Measurements from ENCODE around the gene MAP4. TPM values are rescaled to one million over a fixed set of nuclear protein-coding genes. Genes with fewer than 3 reads are reported as not detected.

Gene MAP4
- polyA plus RNA-seq, 3 donors: 6.2 to 24.1 (median 18.4) TPM

DNA sequence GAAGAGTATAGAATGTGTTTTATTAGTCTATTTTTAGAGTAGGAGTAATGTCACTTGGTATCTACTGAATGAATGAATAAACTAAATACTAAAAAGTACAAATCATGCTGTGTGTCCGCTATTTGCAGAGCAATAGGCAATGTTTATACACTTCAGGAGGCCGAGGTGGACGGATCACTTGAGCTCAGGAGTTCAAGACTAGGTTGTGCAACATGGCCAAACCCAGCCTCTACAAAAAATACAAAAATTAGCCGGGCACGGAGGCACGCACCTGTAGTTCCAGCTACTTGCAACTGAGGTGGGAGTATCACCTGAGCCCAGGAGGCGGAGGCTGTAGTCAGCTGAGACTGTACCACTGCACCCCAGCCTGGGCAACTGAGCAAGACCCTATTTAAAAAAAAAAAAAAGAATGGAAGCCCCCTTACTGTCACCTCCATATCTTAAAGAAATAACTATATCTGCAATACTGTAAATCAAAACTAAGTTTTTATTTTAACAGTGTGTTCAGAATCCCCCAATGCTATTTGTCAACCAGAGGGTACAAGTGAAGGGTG is 114.9 kb downstream of the MAP4 start:
- intact Hi-C loops (cut with micrococcal nuclease): no loop called here
- Mint-ChIP-seq H3K4me3 (no peak overlapping the region), H3K9me3 (peaks cover 0 to 2% (median 0%) of the 10 kb centered on the region in 7 donors), H3K4me1 (no peaks in the 10 kb centered on the region), H3K27ac (no peak overlapping the region), H3K36me3 (peaks cover 28 to 56% of the 10 kb centered on the region in 2 donors), H3K27me3 (ENCODE audit: low read depth in 3 of 3) (no peaks in the 10 kb centered on the region)
- H3K4me1 ChIP-seq (ENCODE audit: control insufficient read depth in 1 of 2, insufficient read depth in 2 of 2, low read length in 2 of 2): no peaks in the 10 kb centered on the region
- no peak overlapping the region for H3K9ac ChIP-seq (ENCODE audit: insufficient read depth, low read length, poor library complexity, severe bottlenecking)
- TF ChIP-seq, protein P1, sequence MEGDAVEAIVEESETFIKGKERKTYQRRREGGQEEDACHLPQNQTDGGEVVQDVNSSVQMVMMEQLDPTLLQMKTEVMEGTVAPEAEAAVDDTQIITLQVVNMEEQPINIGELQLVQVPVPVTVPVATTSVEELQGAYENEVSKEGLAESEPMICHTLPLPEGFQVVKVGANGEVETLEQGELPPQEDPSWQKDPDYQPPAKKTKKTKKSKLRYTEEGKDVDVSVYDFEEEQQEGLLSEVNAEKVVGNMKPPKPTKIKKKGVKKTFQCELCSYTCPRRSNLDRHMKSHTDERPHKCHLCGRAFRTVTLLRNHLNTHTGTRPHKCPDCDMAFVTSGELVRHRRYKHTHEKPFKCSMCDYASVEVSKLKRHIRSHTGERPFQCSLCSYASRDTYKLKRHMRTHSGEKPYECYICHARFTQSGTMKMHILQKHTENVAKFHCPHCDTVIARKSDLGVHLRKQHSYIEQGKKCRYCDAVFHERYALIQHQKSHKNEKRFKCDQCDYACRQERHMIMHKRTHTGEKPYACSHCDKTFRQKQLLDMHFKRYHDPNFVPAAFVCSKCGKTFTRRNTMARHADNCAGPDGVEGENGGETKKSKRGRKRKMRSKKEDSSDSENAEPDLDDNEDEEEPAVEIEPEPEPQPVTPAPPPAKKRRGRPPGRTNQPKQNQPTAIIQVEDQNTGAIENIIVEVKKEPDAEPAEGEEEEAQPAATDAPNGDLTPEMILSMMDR (IDR thresholded peaks at IDR 0.05): no peak
- no peaks in the 10 kb centered on the region for H3K27me3 ChIP-seq (ENCODE audit: control insufficient read depth in 2 of 2, insufficient read depth in 2 of 2, low read length in 2 of 2)
- no peak overlapping the region for H2AFZ ChIP-seq (ENCODE audit: insufficient read depth, low read depth, low read length, poor library complexity, severe bottlenecking)
- H3K27ac ChIP-seq (ENCODE audit: low read depth in 1 of 2, low read length in 2 of 2): no peak overlapping the region
- WGBS (ENCODE audit: insufficient coverage): 100% methylated on average over 4 of the region's 7 CpGs
- H3K9me3 ChIP-seq (replicated peaks in 1 of 2; ENCODE audit: control insufficient read depth in 1 of 2, insufficient read depth in 1 of 2, low read length in 2 of 2): no peaks in the 10 kb centered on the region
- H3K36me3 ChIP-seq (replicated peaks in 1 of 2; ENCODE audit: control insufficient read depth in 1 of 2, insufficient read depth in 2 of 2, low read length in 2 of 2): peaks cover 0 to 51% of the 10 kb centered on the region in 2 donors
- H3K79me2 ChIP-seq (ENCODE audit: insufficient read depth, low read length): no peaks in the 10 kb centered on the region
- H3K4me3 ChIP-seq (replicated peaks in 1 of 3; ENCODE audit: low read depth in 2 of 3, low read length in 3 of 3): no peak overlapping the region
- no peak for DNase-seq
- H4K20me1 ChIP-seq (ENCODE audit: insufficient read depth, low read length): no peaks in the 10 kb centered on the region
- H3K4me2 ChIP-seq (replicated peaks; ENCODE audit: extremely low read depth, low read length, poor library complexity, severe bottlenecking): no peak overlapping the region

DNA sequence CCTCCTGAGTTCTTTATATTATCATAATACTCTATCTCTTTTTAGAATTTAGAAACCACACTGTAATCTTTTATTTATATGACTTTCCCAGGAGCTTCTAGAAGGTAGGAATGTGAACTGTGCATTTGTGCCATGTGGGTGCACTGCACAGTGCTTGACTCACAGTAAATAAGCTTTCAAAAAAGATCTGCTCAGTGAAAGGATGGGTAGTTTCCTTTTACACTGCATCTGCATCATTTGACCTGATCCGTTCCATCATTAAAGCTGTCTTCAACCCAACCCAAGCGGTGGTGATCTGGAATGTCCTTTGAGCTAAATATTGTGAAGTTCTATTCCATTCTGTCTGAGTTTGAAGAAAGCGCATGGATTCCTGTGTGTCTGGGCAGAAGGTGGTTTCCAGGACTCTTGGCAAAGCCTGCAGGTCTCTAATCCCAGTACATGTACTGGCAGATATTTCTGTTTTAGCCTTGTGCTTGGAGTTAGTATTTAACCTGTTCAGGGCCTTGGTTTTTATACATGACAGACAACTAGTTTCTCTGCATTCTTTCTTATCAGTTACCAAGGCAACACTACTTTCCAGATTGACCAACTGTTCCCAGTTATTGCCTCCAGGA is 116.6 kb downstream of the MAP4 start:
- Histone ChIP-seq H4K20me1 (ENCODE audit: insufficient read depth, low read length) (no peaks in the 10 kb centered on the region), H3K4me2 (replicated peaks; ENCODE audit: extremely low read depth, low read length, poor library complexity, severe bottlenecking) (no peak overlapping the region), H3K9ac (ENCODE audit: insufficient read depth, low read length, poor library complexity, severe bottlenecking) (no peak overlapping the region), H3K4me1 (ENCODE audit: control insufficient read depth in 1 of 2, insufficient read depth in 2 of 2, low read length in 2 of 2) (no peaks in the 10 kb centered on the region), H3K36me3 (replicated peaks in 1 of 2; ENCODE audit: control insufficient read depth in 1 of 2, insufficient read depth in 2 of 2, low read length in 2 of 2) (peaks cover 0 to 59% of the 10 kb centered on the region in 2 donors), H3K27ac (ENCODE audit: low read depth in 1 of 2, low read length in 2 of 2) (no peak overlapping the region), H3K79me2 (ENCODE audit: insufficient read depth, low read length) (no peaks in the 10 kb centered on the region), H3K4me3 (replicated peaks in 1 of 3; ENCODE audit: low read depth in 2 of 3, low read length in 3 of 3) (no peak overlapping the region), H3K27me3 (ENCODE audit: control insufficient read depth in 2 of 2, insufficient read depth in 2 of 2, low read length in 2 of 2) (no peaks in the 10 kb centered on the region), H2AFZ (ENCODE audit: insufficient read depth, low read depth, low read length, poor library complexity, severe bottlenecking) (no peak overlapping the region), H3K9me3 (replicated peaks in 1 of 2; ENCODE audit: control insufficient read depth in 1 of 2, insufficient read depth in 1 of 2, low read length in 2 of 2) (no peaks in the 10 kb centered on the region)
- Mint-ChIP-seq H3K36me3 (peaks cover 28 to 52% of the 10 kb centered on the region in 2 donors), H3K4me3 (no peak overlapping the region), H3K4me1 (no peaks in the 10 kb centered on the region), H3K27ac (peak overlapping the region in 1 of 7 donors; percentile 30), H3K9me3 (peaks cover 0 to 2% (median 0%) of the 10 kb centered on the region in 7 donors), H3K27me3 (ENCODE audit: low read depth in 3 of 3) (no peaks in the 10 kb centered on the region)
- TF ChIP-seq, protein P1 (IDR thresholded peaks at IDR 0.05): no peak
- intact Hi-C loops (cut with micrococcal nuclease): no loop called here
- DNase-seq: no peak
- 100% methylated on average over 1 of the region's 3 CpGs for WGBS (ENCODE audit: insufficient coverage)

All from CD14-positive monocyte (primary cell).